ENCODE measurements around the gene NUDCD2.

NUDCD2 gene

GRCh38 chr5:163459819-163460561, at the start of gene NUDCD2:
NUDCD2 (minus strand) TSS chr5:163460102; CDS start chr5:163460050, 52 bp downstream.
- DNase-seq (ENCODE audit: low read depth): peak; percentile 87

- no peak for DNase-seq (ENCODE audit: low read depth)
These were observed 49.5 kb upstream of the NUDCD2 start for GRCh38 chr5:163509291-163509951.

- no peak for DNase-seq (ENCODE audit: low read depth)
These were observed 48.9 kb upstream of the NUDCD2 start for GRCh38 chr5:163508753-163509152.

GRCh38 chr5:163506726-163507125, 46.8 kb upstream of the NUDCD2 start:
- no peak for DNase-seq (ENCODE audit: low read depth)

- DNase-seq (ENCODE audit: low read depth): no peak
These were observed 46.2 kb upstream of the NUDCD2 start for GRCh38 chr5:163506095-163506457.

- DNase-seq (ENCODE audit: low read depth): peak; percentile 85
These were observed 45.6 kb upstream of the NUDCD2 start, which contains the start of gene MAT2B for GRCh38 chr5:163505368-163506094. MAT2B (plus strand) TSS chr5:163505619; CDS start chr5:163505687, 68 bp downstream.

- no peak for DNase-seq (ENCODE audit: low read depth)
These were observed 45.1 kb upstream of the NUDCD2 start for GRCh38 chr5:163505049-163505367.

- no peak for DNase-seq (ENCODE audit: low read depth)
These were observed 44.4 kb upstream of the NUDCD2 start for GRCh38 chr5:163504079-163504931.

- DNase-seq (ENCODE audit: low read depth): no peak
These were observed 43.5 kb upstream of the NUDCD2 start for GRCh38 chr5:163503106-163504078.

GRCh38 chr5:163502521-163502920, 42.6 kb upstream of the NUDCD2 start:
- DNase-seq (ENCODE audit: low read depth): no peak

- no peak for DNase-seq (ENCODE audit: low read depth)
These were observed 39.0 kb upstream of the NUDCD2 start for GRCh38 chr5:163498886-163499285.

- DNase-seq (ENCODE audit: low read depth): no peak
These were observed 37.4 kb upstream of the NUDCD2 start for GRCh38 chr5:163497315-163497714.

GRCh38 chr5:163496286-163496685, 36.4 kb upstream of the NUDCD2 start:
- no peak for DNase-seq (ENCODE audit: low read depth)

- DNase-seq (ENCODE audit: low read depth): no peak
These were observed 29.8 kb upstream of the NUDCD2 start for GRCh38 chr5:163489745-163490075.

- no peak for DNase-seq (ENCODE audit: low read depth)
These were observed 29.3 kb upstream of the NUDCD2 start for GRCh38 chr5:163489055-163489744.

- DNase-seq (ENCODE audit: low read depth): no peak
These were observed 19.0 kb upstream of the NUDCD2 start for GRCh38 chr5:163478982-163479271.

GRCh38 chr5:163478126-163478981, 18.5 kb upstream of the NUDCD2 start:
- no peak for DNase-seq (ENCODE audit: low read depth)

GRCh38 chr5:163475411-163475810, 15.5 kb upstream of the NUDCD2 start:
- DNase-seq (ENCODE audit: low read depth): no peak

GRCh38 chr5:163473635-163474243, 13.8 kb upstream of the NUDCD2 start:
- no peak for DNase-seq (ENCODE audit: low read depth)
